H1 (cell line): Measurements from ENCODE around the gene DDA1. TPM values are rescaled to one million over a fixed set of nuclear protein-coding genes. Genes with fewer than 3 reads are reported as not detected.

Experiments
- polyA plus RNA-seq, 7 experiments: library from polyadenylated mRNA; depleted of rRNA in 3 of 7; stranded (reverse) in 5 of 7; unstranded in 2 of 7; fragments of >200 nt in 5 of 7; fragments of 200-250 nt in 2 of 7; gene quantifications; 1 replicate in 5 of 7; 2 replicates in 1 of 7; 4 replicates in 1 of 7; pipeline versions ENCODE4 v1.2.1 to v1.2.3, GENCODE V29; 2011 to 2013; ENCODE audit warnings: missing spikeins in 2 of 7, mixed read lengths in 2 of 7
- total RNA-seq: library from RNA; stranded (reverse); fragmentation: NEBNext Ultra II Directional; extraction: Animal tissue kit (Norgen Biotek cat#: 25700); gene quantifications from 2 replicates; pipeline ENCODE4 v1.2.1, GENCODE V29; 2021
- TF ChIP-seq, protein P1 (sequence below): fragments of 300-600 bp; sonication (generic); IDR thresholded peaks from 2 replicates; pipeline ENCODE4 v1.7.1; 2012; ENCODE audit warnings: low read length, moderate library complexity, mild to moderate bottlenecking, inconsistent platforms; ENCODE audit not compliant: insufficient replicate concordance

DDA1 gene
- total and polyA plus RNA-seq, 2 of the 8 experiments (the other 6 are each of a cell fraction or from before 2014, with no cell fraction given): 29.2 to 34.5 TPM

DNA sequence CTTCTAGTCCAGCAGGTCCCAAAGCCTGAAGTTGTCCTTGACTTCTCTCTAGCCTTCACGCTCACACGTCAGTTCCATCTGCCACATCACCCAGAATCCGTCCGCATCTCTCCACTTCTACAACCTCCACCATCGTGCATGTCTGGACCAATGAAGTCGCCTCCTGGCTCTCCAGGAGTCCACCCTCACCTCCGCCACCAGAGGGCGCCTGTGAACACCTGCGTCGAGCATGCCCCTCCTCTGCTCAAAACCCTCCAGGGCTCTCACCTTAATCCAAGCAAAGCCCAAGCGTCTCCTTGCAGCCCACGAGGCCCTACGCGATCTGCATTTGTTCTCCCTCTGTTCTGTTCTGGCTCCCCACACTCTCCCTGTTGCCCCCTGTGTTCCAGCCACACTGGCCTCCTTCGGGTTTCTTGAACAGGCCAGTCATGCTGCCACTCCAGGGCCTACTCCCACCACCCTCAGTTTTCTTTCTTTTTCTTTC lies 48.5 kb upstream of the DDA1 start (continued):
- TF ChIP-seq, protein P1, sequence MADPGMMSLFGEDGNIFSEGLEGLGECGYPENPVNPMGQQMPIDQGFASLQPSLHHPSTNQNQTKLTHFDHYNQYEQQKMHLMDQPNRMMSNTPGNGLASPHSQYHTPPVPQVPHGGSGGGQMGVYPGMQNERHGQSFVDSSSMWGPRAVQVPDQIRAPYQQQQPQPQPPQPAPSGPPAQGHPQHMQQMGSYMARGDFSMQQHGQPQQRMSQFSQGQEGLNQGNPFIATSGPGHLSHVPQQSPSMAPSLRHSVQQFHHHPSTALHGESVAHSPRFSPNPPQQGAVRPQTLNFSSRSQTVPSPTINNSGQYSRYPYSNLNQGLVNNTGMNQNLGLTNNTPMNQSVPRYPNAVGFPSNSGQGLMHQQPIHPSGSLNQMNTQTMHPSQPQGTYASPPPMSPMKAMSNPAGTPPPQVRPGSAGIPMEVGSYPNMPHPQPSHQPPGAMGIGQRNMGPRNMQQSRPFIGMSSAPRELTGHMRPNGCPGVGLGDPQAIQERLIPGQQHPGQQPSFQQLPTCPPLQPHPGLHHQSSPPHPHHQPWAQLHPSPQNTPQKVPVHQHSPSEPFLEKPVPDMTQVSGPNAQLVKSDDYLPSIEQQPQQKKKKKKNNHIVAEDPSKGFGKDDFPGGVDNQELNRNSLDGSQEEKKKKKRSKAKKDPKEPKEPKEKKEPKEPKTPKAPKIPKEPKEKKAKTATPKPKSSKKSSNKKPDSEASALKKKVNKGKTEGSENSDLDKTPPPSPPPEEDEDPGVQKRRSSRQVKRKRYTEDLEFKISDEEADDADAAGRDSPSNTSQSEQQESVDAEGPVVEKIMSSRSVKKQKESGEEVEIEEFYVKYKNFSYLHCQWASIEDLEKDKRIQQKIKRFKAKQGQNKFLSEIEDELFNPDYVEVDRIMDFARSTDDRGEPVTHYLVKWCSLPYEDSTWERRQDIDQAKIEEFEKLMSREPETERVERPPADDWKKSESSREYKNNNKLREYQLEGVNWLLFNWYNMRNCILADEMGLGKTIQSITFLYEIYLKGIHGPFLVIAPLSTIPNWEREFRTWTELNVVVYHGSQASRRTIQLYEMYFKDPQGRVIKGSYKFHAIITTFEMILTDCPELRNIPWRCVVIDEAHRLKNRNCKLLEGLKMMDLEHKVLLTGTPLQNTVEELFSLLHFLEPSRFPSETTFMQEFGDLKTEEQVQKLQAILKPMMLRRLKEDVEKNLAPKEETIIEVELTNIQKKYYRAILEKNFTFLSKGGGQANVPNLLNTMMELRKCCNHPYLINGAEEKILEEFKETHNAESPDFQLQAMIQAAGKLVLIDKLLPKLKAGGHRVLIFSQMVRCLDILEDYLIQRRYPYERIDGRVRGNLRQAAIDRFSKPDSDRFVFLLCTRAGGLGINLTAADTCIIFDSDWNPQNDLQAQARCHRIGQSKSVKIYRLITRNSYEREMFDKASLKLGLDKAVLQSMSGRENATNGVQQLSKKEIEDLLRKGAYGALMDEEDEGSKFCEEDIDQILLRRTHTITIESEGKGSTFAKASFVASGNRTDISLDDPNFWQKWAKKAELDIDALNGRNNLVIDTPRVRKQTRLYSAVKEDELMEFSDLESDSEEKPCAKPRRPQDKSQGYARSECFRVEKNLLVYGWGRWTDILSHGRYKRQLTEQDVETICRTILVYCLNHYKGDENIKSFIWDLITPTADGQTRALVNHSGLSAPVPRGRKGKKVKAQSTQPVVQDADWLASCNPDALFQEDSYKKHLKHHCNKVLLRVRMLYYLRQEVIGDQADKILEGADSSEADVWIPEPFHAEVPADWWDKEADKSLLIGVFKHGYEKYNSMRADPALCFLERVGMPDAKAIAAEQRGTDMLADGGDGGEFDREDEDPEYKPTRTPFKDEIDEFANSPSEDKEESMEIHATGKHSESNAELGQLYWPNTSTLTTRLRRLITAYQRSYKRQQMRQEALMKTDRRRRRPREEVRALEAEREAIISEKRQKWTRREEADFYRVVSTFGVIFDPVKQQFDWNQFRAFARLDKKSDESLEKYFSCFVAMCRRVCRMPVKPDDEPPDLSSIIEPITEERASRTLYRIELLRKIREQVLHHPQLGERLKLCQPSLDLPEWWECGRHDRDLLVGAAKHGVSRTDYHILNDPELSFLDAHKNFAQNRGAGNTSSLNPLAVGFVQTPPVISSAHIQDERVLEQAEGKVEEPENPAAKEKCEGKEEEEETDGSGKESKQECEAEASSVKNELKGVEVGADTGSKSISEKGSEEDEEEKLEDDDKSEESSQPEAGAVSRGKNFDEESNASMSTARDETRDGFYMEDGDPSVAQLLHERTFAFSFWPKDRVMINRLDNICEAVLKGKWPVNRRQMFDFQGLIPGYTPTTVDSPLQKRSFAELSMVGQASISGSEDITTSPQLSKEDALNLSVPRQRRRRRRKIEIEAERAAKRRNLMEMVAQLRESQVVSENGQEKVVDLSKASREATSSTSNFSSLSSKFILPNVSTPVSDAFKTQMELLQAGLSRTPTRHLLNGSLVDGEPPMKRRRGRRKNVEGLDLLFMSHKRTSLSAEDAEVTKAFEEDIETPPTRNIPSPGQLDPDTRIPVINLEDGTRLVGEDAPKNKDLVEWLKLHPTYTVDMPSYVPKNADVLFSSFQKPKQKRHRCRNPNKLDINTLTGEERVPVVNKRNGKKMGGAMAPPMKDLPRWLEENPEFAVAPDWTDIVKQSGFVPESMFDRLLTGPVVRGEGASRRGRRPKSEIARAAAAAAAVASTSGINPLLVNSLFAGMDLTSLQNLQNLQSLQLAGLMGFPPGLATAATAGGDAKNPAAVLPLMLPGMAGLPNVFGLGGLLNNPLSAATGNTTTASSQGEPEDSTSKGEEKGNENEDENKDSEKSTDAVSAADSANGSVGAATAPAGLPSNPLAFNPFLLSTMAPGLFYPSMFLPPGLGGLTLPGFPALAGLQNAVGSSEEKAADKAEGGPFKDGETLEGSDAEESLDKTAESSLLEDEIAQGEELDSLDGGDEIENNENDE: no peak
- TF ChIP-seq, all 59 proteins: peak for 12
